Measurements from ENCODE around the gene RFPL3.
A peak's percentile ranks its signal among the peaks of the same experiment; 100 is the strongest.

Gene RFPL3

DNA sequence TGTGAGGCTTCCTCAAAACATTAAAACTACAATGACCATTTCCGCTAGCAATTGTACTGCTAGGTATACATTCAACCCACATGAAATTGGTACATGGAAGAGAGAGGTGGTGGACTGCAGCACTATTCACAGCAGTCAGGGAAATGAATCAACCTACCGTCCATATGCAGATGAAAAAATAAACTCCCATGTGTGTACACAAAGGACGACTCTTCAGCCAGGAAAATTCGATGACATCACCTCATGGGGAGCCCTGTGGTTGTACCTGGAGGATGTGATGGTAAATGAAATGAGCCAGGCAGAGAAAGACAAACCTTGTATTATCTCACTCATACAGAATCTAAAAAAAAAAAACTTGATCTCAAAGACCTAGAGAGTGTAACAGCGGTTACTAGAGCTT is 23.3 kb downstream of the RFPL3 start:
- TF ChIP-seq ZNF70 (CRISPR knock-in tag; IDR thresholded peaks at IDR 0.05) (no peak), ESRRG (CRISPR knock-in tag; IDR thresholded peaks at IDR 0.05) (no peak), CSRNP3 (CRISPR knock-in tag; IDR thresholded peaks at IDR 0.05) (no peak), ZFP30 (CRISPR knock-in tag; IDR thresholded peaks at IDR 0.05) (no peak)
- TF ChIP-seq, protein P1, sequence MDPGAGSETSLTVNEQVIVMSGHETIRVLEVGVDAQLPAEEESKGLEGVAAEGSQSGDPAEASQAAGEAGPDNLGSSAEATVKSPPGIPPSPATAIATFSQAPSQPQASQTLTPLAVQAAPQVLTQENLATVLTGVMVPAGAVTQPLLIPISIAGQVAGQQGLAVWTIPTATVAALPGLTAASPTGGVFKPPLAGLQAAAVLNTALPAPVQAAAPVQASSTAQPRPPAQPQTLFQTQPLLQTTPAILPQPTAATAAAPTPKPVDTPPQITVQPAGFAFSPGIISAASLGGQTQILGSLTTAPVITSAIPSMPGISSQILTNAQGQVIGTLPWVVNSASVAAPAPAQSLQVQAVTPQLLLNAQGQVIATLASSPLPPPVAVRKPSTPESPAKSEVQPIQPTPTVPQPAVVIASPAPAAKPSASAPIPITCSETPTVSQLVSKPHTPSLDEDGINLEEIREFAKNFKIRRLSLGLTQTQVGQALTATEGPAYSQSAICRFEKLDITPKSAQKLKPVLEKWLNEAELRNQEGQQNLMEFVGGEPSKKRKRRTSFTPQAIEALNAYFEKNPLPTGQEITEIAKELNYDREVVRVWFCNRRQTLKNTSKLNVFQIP (CRISPR knock-in tag; IDR thresholded peaks at IDR 0.05; ENCODE audit: borderline replicate concordance, low read depth): no peak
- no peak for ATAC-seq

DNA sequence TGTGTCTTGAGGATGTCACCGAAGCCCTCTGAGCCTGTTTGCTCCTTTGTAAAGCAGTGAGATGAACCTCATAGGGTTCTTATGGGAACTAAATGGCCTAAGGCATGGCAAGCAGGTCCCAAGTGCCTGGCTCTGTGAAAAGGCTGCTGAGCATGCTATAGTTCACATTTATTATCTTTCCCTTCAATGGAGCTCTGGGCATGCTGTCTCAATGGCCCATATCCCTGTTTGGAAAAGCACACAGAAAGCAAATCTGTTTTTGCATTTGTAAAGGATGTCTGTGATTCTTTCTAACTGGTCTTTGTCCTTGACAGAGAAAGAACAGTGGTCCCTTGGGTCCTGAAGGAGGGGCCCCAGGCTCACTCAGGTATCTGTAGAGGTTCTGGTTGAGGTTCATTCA is 28.0 kb downstream of the RFPL3 start:
- no peak for ATAC-seq
- no peak for TF ChIP-seq ZFP3 (CRISPR knock-in tag; IDR thresholded peaks at IDR 0.05)
- no peak for TF ChIP-seq PPARA (CRISPR knock-in tag; IDR thresholded peaks at IDR 0.05; ENCODE audit: borderline replicate concordance)
- no peak for TF ChIP-seq PATZ1 (CRISPR knock-in tag; IDR thresholded peaks at IDR 0.05; ENCODE audit: borderline replicate concordance)
- TF ChIP-seq ZFP30 (CRISPR knock-in tag; IDR thresholded peaks at IDR 0.05): no peak

GRCh38 chr22:32389685-32390084 is 32.0 kb downstream of the RFPL3 start:
- peak; percentile 69 for ATAC-seq
- TF ChIP-seq PPARA (CRISPR knock-in tag; IDR thresholded peaks at IDR 0.05; ENCODE audit: borderline replicate concordance) (no peak), ISL1 (CRISPR knock-in tag; IDR thresholded peaks at IDR 0.05) (no peak), ARNTL (CRISPR knock-in tag; IDR thresholded peaks at IDR 0.05; ENCODE audit: borderline replicate concordance, low read depth) (no peak), ZNF8 (CRISPR knock-in tag; IDR thresholded peaks at IDR 0.05) (no peak), ZC3H10 (CRISPR knock-in tag; IDR thresholded peaks at IDR 0.05) (no peak), SNAI2 (CRISPR knock-in tag; IDR thresholded peaks at IDR 0.05) (no peak)

GRCh38 chr22:32395107-32395506 is 37.4 kb downstream of the RFPL3 start:
- no peak for ATAC-seq
- TF ChIP-seq, protein P2, sequence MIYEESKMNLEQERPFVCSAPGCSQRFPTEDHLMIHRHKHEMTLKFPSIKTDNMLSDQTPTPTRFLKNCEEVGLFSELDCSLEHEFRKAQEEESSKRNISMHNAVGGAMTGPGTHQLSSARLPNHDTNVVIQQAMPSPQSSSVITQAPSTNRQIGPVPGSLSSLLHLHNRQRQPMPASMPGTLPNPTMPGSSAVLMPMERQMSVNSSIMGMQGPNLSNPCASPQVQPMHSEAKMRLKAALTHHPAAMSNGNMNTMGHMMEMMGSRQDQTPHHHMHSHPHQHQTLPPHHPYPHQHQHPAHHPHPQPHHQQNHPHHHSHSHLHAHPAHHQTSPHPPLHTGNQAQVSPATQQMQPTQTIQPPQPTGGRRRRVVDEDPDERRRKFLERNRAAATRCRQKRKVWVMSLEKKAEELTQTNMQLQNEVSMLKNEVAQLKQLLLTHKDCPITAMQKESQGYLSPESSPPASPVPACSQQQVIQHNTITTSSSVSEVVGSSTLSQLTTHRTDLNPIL (CRISPR knock-in tag; IDR thresholded peaks at IDR 0.05; ENCODE audit: low read depth): no peak
- TF ChIP-seq ESRRG (CRISPR knock-in tag; IDR thresholded peaks at IDR 0.05) (no peak), OSR1 (CRISPR knock-in tag; IDR thresholded peaks at IDR 0.05) (no peak), ZFP3 (CRISPR knock-in tag; IDR thresholded peaks at IDR 0.05) (no peak), PATZ1 (CRISPR knock-in tag; IDR thresholded peaks at IDR 0.05; ENCODE audit: borderline replicate concordance) (no peak), TCF4 (CRISPR knock-in tag; IDR thresholded peaks at IDR 0.05; ENCODE audit: borderline replicate concordance) (no peak), GLIS3 (CRISPR knock-in tag; IDR thresholded peaks at IDR 0.05) (no peak), CSRNP3 (CRISPR knock-in tag; IDR thresholded peaks at IDR 0.05) (no peak), RARB (CRISPR knock-in tag; IDR thresholded peaks at IDR 0.05) (no peak), ZNF8 (CRISPR knock-in tag; IDR thresholded peaks at IDR 0.05) (no peak), CSDC2 (CRISPR knock-in tag; IDR thresholded peaks at IDR 0.05) (no peak), PPARA (CRISPR knock-in tag; IDR thresholded peaks at IDR 0.05; ENCODE audit: borderline replicate concordance) (no peak), ARNTL (CRISPR knock-in tag; IDR thresholded peaks at IDR 0.05; ENCODE audit: borderline replicate concordance, low read depth) (no peak), ZNF70 (CRISPR knock-in tag; IDR thresholded peaks at IDR 0.05) (no peak)
- TF ChIP-seq, protein P1 (CRISPR knock-in tag; IDR thresholded peaks at IDR 0.05; ENCODE audit: borderline replicate concordance, low read depth): no peak
- TF ChIP-seq, protein P3, sequence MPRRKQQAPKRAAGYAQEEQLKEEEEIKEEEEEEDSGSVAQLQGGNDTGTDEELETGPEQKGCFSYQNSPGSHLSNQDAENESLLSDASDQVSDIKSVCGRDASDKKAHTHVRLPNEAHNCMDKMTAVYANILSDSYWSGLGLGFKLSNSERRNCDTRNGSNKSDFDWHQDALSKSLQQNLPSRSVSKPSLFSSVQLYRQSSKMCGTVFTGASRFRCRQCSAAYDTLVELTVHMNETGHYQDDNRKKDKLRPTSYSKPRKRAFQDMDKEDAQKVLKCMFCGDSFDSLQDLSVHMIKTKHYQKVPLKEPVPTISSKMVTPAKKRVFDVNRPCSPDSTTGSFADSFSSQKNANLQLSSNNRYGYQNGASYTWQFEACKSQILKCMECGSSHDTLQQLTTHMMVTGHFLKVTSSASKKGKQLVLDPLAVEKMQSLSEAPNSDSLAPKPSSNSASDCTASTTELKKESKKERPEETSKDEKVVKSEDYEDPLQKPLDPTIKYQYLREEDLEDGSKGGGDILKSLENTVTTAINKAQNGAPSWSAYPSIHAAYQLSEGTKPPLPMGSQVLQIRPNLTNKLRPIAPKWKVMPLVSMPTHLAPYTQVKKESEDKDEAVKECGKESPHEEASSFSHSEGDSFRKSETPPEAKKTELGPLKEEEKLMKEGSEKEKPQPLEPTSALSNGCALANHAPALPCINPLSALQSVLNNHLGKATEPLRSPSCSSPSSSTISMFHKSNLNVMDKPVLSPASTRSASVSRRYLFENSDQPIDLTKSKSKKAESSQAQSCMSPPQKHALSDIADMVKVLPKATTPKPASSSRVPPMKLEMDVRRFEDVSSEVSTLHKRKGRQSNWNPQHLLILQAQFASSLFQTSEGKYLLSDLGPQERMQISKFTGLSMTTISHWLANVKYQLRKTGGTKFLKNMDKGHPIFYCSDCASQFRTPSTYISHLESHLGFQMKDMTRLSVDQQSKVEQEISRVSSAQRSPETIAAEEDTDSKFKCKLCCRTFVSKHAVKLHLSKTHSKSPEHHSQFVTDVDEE (CRISPR knock-in tag; IDR thresholded peaks at IDR 0.05): no peak

All from SK-N-SH treated with all-trans-retinoic acid at 6 μM for 48 hours (cell line).